Tibial artery (tissue), 4 donors: ENCODE data around the gene IKZF5.

Source experiments
- DNase-seq, 2 donors: peaks; one replicate each; pipeline ENCODE4 v3.0.0-alpha.2; 2019
- H3K27ac ChIP-seq, 2 donors: fragments of 200-600 bp; sonication (generic) in 1 of 2; 1 replicate in 1 of 2; 2 replicates in 1 of 2; pipeline ENCODE4 v1.5.1; 2018 to 2019; ENCODE audit warnings: mild to moderate bottlenecking in 1 of 2
- H3K27me3 ChIP-seq, 2 donors: fragments of 200-600 bp; sonication (generic) in 1 of 2; one replicate each; pipeline versions ENCODE4 v1.5.1 to v1.6.0; 2016 to 2019
- H3K36me3 ChIP-seq, 3 donors: fragments of 200-600 bp; sonication (generic) in 2 of 3; one replicate each; pipeline ENCODE4 v1.5.1; 2016 to 2019; ENCODE audit warnings: mild to moderate bottlenecking in 2 of 3
- H3K4me1 ChIP-seq, 4 donors: fragments of 200-600 bp; sonication (generic) in 2 of 4; 1 replicate in 3 of 4; 2 replicates in 1 of 4; pipeline ENCODE4 v1.5.1; 2016 to 2019
- H3K4me3 ChIP-seq, 2 donors: fragments of 200-600 bp; sonication (generic) in 1 of 2; 1 replicate in 1 of 2; 2 replicates in 1 of 2; pipeline ENCODE4 v1.5.1; 2018 to 2019; ENCODE audit warnings: mild to moderate bottlenecking in 2 of 2
- H3K9me3 ChIP-seq, 3 donors: fragments of 200-600 bp; sonication (generic) in 1 of 3; one replicate each; pipeline ENCODE4 v1.5.1; 2016 to 2019
- CTCF ChIP-seq, 2 experiments: fragments of 200-600 bp in 1 of 2; fragments of 450-650 bp in 1 of 2; IDR thresholded peaks; one replicate each; pipeline ENCODE4 v1.5.1; 2017 to 2019; ENCODE audit warnings: antibody characterized with exemption in 2 of 2, mild to moderate bottlenecking in 1 of 2, moderate library complexity in 1 of 2
- intact Hi-C: fragments of 100-400 bp; cut with DNase I; formaldehyde crosslinking; loops from one replicate; pipeline ENCODE4 v1.15.0; 2023; ENCODE audit warnings: low total_unique reads

The IKZF5 gene

DNA sequence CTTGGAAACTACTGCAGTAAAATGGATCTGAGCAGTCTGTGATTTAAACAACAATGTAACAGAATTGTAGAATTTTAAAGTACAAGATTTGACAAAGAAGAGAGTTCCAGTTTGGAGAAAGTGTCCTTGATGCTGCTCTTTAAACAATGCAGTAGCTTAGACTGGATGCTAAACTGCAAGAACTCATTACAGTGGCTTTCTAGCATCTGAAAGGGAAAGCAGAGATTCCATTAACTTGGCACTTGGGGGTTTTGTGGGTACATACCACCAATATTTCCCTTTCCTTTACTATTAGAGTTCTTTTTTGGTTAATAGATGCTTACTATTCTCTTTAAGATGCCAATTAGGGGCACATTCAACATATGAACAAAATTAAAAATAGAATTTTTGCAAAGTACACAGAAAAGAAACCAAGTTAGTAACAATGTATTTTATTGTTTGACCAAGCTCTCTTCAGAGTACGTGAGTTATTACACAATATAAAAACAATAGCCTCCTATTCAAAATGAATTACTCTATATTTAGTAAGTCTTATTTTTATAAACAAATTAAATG is 16.5 kb downstream of the IKZF5 start:
- H3K27me3 ChIP-seq = no peaks in the 10 kb centered on the region
- H3K4me1 ChIP-seq = no peaks in the 10 kb centered on the region
- no peak for TF ChIP-seq CTCF (IDR thresholded peaks at IDR 0.05)
- intact Hi-C loops = no loop called here
- DNase-seq = no peak
- no peaks in the 10 kb centered on the region for H3K9me3 ChIP-seq
- H3K4me3 ChIP-seq = no peak overlapping the region
- no peak overlapping the region for H3K27ac ChIP-seq
- H3K36me3 ChIP-seq = peaks cover 22 to 57% (median 47%) of the 10 kb centered on the region in 3 donors

DNA sequence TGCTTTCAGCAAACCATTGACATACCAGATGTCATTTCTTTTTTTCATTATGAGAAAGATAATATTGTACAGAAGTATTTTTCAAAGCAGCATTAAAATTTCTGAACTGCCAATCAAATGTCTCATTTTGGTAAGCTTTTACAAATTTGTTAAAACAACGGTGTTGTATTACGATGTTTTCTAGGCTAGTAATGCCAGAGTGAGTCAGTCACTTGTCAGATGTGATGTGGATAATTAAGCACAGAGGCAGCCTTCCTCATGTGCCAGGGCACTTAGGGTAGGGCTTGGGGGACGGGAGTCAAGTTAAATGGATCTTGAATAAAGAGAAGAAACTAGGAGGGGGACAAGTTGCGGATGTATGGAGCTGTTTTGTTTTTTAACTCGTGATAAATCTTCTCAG is 18.3 kb downstream of the IKZF5 start:
- peaks cover 18 to 39% (median 35%) of the 10 kb centered on the region in 3 donors for H3K36me3 ChIP-seq
- TF ChIP-seq CTCF (IDR thresholded peaks at IDR 0.05) = no peak
- intact Hi-C loops = no loop called here
- no peaks in the 10 kb centered on the region for H3K9me3 ChIP-seq
- no peak overlapping the region for H3K27ac ChIP-seq
- H3K4me3 ChIP-seq = no peak overlapping the region
- no peak for DNase-seq
- H3K4me1 ChIP-seq = no peaks in the 10 kb centered on the region
- H3K27me3 ChIP-seq = no peaks in the 10 kb centered on the region

DNA sequence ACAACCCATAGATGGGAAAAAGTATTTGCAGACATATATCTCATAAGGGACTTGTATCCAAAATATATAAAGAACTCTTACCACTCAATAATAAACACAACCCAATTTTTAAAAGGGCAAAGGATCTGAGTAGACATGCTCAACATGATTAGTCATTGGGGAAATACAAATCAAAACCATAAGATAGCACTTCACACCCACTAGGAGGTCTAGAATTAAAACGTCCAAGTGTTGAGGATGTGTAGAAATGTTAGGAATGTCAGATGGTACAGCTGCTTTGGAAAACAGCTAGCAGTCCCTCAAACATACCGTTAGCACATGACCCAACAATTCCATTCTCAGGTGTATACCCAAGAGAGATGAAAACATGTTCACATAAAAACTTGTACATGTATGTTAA is 20.1 kb downstream of the IKZF5 start:
- H3K36me3 ChIP-seq = peaks cover 2 to 27% (median 17%) of the 10 kb centered on the region in 3 donors
- TF ChIP-seq CTCF (IDR thresholded peaks at IDR 0.05) = no peak
- H3K4me3 ChIP-seq = no peak overlapping the region
- intact Hi-C loops = no loop called here
- DNase-seq = no peak
- no peaks in the 10 kb centered on the region for H3K9me3 ChIP-seq
- H3K27me3 ChIP-seq = no peaks in the 10 kb centered on the region
- H3K27ac ChIP-seq = no peak overlapping the region
- H3K4me1 ChIP-seq = no peaks in the 10 kb centered on the region

DNA sequence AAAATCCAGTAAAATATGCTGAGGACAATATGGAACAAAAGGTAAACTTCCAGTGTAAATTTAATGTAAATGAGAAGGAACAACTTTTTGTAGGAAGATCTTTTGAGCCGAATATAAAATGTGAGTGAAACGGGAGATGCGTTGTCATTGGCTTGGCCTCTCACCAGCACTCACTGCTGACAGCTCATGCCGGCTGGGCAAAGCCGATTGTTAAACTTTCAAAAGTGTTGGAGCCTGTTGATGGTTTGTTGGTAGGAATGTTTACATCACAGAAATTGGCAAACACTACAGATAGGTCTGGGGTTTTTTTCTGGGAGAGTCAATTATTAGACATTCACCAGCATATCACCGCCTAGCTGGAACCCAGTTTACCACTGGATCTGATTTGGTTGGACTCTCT is 22.3 kb downstream of the IKZF5 start:
- Histone ChIP-seq H3K36me3 (peaks cover 0 to 18% (median 0%) of the 10 kb centered on the region in 3 donors), H3K4me1 (peaks cover 0 to under 1% (median 0%) of the 10 kb centered on the region in 4 donors), H3K9me3 (no peaks in the 10 kb centered on the region), H3K27me3 (no peaks in the 10 kb centered on the region), H3K4me3 (no peak overlapping the region), H3K27ac (no peak overlapping the region)
- intact Hi-C loops = no loop called here
- no peak for TF ChIP-seq CTCF (IDR thresholded peaks at IDR 0.05)
- DNase-seq = no peak

DNA sequence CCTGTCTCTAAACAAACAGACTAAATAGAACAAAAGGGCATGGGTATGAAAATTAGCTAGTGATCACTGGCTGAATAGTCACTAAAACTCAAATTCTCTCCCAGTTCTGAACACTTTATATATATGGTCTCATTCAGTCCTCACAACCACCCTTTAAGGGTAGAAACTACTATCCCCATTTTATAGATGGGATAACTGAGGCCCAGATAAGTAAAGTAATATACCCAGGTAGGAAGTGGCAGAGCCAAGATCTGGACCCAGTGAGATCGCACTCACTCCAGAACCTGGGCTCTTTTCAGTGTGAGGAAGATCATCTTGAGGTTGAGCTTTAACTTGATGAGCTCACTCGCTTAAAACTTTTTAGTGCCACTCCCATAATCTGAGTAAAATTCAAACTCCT is 23.9 kb downstream of the IKZF5 start:
- Histone ChIP-seq H3K4me1 (peaks cover 0 to 10% (median 3%) of the 10 kb centered on the region in 4 donors), H3K4me3 (no peak overlapping the region), H3K9me3 (no peaks in the 10 kb centered on the region), H3K36me3 (peaks cover 0 to 15% (median 0%) of the 10 kb centered on the region in 3 donors), H3K27ac (no peak overlapping the region), H3K27me3 (no peaks in the 10 kb centered on the region)
- no peak for DNase-seq
- intact Hi-C loops = no loop called here
- TF ChIP-seq CTCF (IDR thresholded peaks at IDR 0.05) = no peak

GRCh38 chr10:122983898-122984297 is 24.7 kb downstream of the IKZF5 start:
- peaks cover 0 to 13% (median 6%) of the 10 kb centered on the region in 4 donors for H3K4me1 ChIP-seq
- DNase-seq = no peak
- H3K9me3 ChIP-seq = no peaks in the 10 kb centered on the region
- peaks cover 0 to 15% (median 0%) of the 10 kb centered on the region in 3 donors for H3K36me3 ChIP-seq
- no peak overlapping the region for H3K4me3 ChIP-seq
- no peak for TF ChIP-seq CTCF (IDR thresholded peaks at IDR 0.05)
- H3K27me3 ChIP-seq = no peaks in the 10 kb centered on the region
- H3K27ac ChIP-seq = no peak overlapping the region
- intact Hi-C loops = no loop called here
